Pancreas (tissue), 10 donors: Measurements from ENCODE around the gene PLA2G6. TPM values are rescaled to one million over a fixed set of nuclear protein-coding genes. Genes with fewer than 3 reads are reported as not detected.

Experiments
- ATAC-seq, 4 donors: fragments of 200-7000 bp; cut with Tn5 transposase; one replicate each; pipeline versions ENCODE4 v1.8.0 to v1.9.1; 2020; ENCODE audit warnings: mild to moderate bottlenecking in 4 of 4, moderate library complexity in 4 of 4
- DNase-seq, 6 donors: peaks; one replicate each; pipeline ENCODE4 v3.0.0-alpha.2; 2020
- FAIRE-seq: peaks from 2 replicates; lab custom pipeline; 2012; peaks lifted over from hg19 to GRCh38; lab: Jason Lieb, UNC
- H3K27ac ChIP-seq, 4 donors: fragments of 200-600 bp; sonication (generic); 1 replicate in 3 of 4; 2 replicates in 1 of 4; pipeline versions ENCODE4 v1.5.0 to v1.8.0; 2020
- H3K27me3 ChIP-seq, 4 donors: fragments of 200-600 bp; one replicate each; pipeline ENCODE4 v1.8.0; 2021
- H3K36me3 ChIP-seq, 3 donors: fragments of 200-600 bp; sonication (generic) in 1 of 3; one replicate each; pipeline versions ENCODE4 v1.5.0 to v1.8.0; 2020 to 2021
- H3K4me1 ChIP-seq, 3 donors: fragments of 200-600 bp; one replicate each; pipeline ENCODE4 v1.8.0; 2021
- H3K4me3 ChIP-seq, 4 donors: fragments of 200-600 bp; sonication (generic) in 2 of 4; one replicate each; pipeline versions ENCODE4 v1.5.0 to v1.8.0; 2020 to 2021
- H3K9me3 ChIP-seq, 4 donors: fragments of 200-600 bp; one replicate each; pipeline ENCODE4 v1.8.0; 2021
- CTCF ChIP-seq, 4 donors: fragments of 200-600 bp; sonication (generic) in 3 of 4; IDR thresholded peaks; one replicate each; pipeline versions ENCODE4 v1.5.0 to v1.8.0; 2021; ENCODE audit warnings: antibody characterized with exemption in 4 of 4
- WGBS, 2 donors: extraction: QIAGEN DNeasy Blood & Tissue Kit; methylation state at CpG; one replicate each; pipeline ENCODE4 v1.1.7; 2013; 5-methylcytosine and 5-hydroxymethylcytosine counted together
- intact Hi-C, 3 donors: fragments of 100-400 bp; cut with DNase I; formaldehyde crosslinking; loops; one replicate each; pipeline versions ENCODE4 v1.11.1 to v1.14.2; 2022
- polyA plus RNA-seq, 2 donors: library from polyadenylated mRNA; stranded (reverse); fragments of 200-250 nt; gene quantifications; one replicate each; pipeline ENCODE4 v1.2.3, GENCODE V29; 2013
- total RNA-seq, 6 donors: library from RNA; stranded (reverse); fragmentation: NEBNext Ultra II Directional in 4 of 6; extraction: Animal tissue kit (Norgen Biotek cat#: 25700) in 4 of 6; gene quantifications; one replicate each; pipeline versions ENCODE4 v1.2.1 to v1.2.4, GENCODE V29; 2021 to 2023
- donor health status: healthy with polysubstance abuse.
- donor health status: DM: no; HTN: no; CAD: no; lungs with moderate emphysema.
- donor health status: DM: no; HTN: no; CAD: no.
- donor health status: control.
- donor health status: control.
- donor health status: Bipolar disorder and iron deficiency.
- donor health status: DM: yes; HTN: yes; CAD: no.
- donor health status: DM: no; HTN: no; CAD: no.
- donor health status: DM: no; HTN: no; CAD: no.
- donor health status: DM: yes; HTN: yes; CAD: no.

The PLA2G6 gene
- total and polyA plus RNA-seq, 8 donors = 8.7 to 109 (median 26.1) TPM

- FAIRE-seq = no peak
- Histone ChIP-seq H3K4me1 (peaks cover 0 to 10% (median 0%) of the 10 kb centered on the region in 3 donors), H3K4me3 (peak overlapping the region in 1 of 4 donors; percentile 71), H3K9me3 (no peaks in the 10 kb centered on the region), H3K27ac (peak overlapping the region in 1 of 4 donors; percentile 96), H3K27me3 (no peaks in the 10 kb centered on the region), H3K36me3 (no peaks in the 10 kb centered on the region)
- no peak for DNase-seq
- no peak for TF ChIP-seq CTCF (IDR thresholded peaks at IDR 0.05)
- intact Hi-C loops = no loop called here
- ATAC-seq = no peak
- WGBS, 2 donors = 94 to 98% methylated on average over 3 of the region's 3 CpGs
These were observed 22.4 kb upstream of the PLA2G6 start for GRCh38 chr22:38203855-38204514.

- intact Hi-C loops = no loop called here
- DNase-seq = peak; percentile 64 to 88 (median 74)
- no peak for FAIRE-seq
- TF ChIP-seq CTCF (IDR thresholded peaks at IDR 0.05) = no peak
- H3K27ac ChIP-seq = peak overlapping the region; percentile 96 to 99 (median 98)
- H3K9me3 ChIP-seq = no peaks in the 10 kb centered on the region
- WGBS, 2 donors = 5 to 7% methylated on average over 18 to 19 of the region's 19 CpGs
- H3K27me3 ChIP-seq = no peaks in the 10 kb centered on the region
- H3K4me1 ChIP-seq = peaks cover 0 to 10% (median 0%) of the 10 kb centered on the region in 3 donors
- H3K36me3 ChIP-seq = no peaks in the 10 kb centered on the region
- peak; percentile 32 to 64 (median 54) for ATAC-seq
- H3K4me3 ChIP-seq = peak overlapping the region; percentile 67 to 77 (median 72)
These were observed 21.6 kb upstream of the PLA2G6 start for GRCh38 chr22:38203090-38203810.

- Histone ChIP-seq H3K9me3 (no peaks in the 10 kb centered on the region), H3K4me3 (peak overlapping the region; percentile 67 to 77 (median 72)), H3K27me3 (no peaks in the 10 kb centered on the region), H3K36me3 (no peaks in the 10 kb centered on the region), H3K27ac (peak overlapping the region; percentile 96 to 99 (median 98)), H3K4me1 (peaks cover 0 to 10% (median 0%) of the 10 kb centered on the region in 3 donors)
- 0 to 1% methylated on average over 55 to 74 of the region's 74 CpGs for WGBS, 2 donors
- FAIRE-seq (no peak), DNase-seq (peak; percentile 77 to 93 (median 90)), ATAC-seq (peak; percentile 54 to 72 (median 68))
- intact Hi-C loops = no loop called here
- no peak for TF ChIP-seq CTCF (IDR thresholded peaks at IDR 0.05)
These were observed 20.9 kb upstream of the PLA2G6 start for GRCh38 chr22:38202437-38203089.

- DNase-seq (peak; percentile 97 to 99 (median 98)), FAIRE-seq (no peak), ATAC-seq (peak; percentile 80 to 89 (median 87))
- no peaks in the 10 kb centered on the region for H3K9me3 ChIP-seq
- no peaks in the 10 kb centered on the region for H3K36me3 ChIP-seq
- intact Hi-C loops = no loop called here
- H3K4me3 ChIP-seq = peak within 1 kb of the TSS; percentile 67 to 77 (median 72)
- peak within 1 kb of the TSS; percentile 96 to 99 (median 98) for H3K27ac ChIP-seq
- H3K27me3 ChIP-seq = no peaks in the 10 kb centered on the region
- 0 to 1% methylated on average over 60 to 85 of the region's 85 CpGs for WGBS, 2 donors
- no peak for TF ChIP-seq CTCF (IDR thresholded peaks at IDR 0.05)
- peaks cover 0 to 10% (median 0%) of the 10 kb centered on the region in 3 donors for H3K4me1 ChIP-seq
These were observed 20.2 kb upstream of the PLA2G6 start, which contains the start of gene MAFF for GRCh38 chr22:38201711-38202436. TSS of gene MAFF (plus strand) at chr22:38201994. CDS start at chr22:38213854, 11,860 bp downstream.
